Activated CD4-positive, CD25-positive, alpha-beta regulatory T cell treated with anti-CD3 and anti-CD28 coated beads, Interleukin-2, amount 50 U/mL, for 16 hours (primary cell): ENCODE results near the gene CCNY.
"Not testable (repeated sequence)": the region's sequence is repeated elsewhere in the genome, so short reads cannot be mapped to it uniquely, and the experiment has no call there.

ENCODE experiments used
- DNase-seq: peaks from one replicate; pipeline ENCODE4 v3.0.0-alpha.2; 2020; ENCODE audit warnings: low read depth, low spot score

CCNY gene

DNA sequence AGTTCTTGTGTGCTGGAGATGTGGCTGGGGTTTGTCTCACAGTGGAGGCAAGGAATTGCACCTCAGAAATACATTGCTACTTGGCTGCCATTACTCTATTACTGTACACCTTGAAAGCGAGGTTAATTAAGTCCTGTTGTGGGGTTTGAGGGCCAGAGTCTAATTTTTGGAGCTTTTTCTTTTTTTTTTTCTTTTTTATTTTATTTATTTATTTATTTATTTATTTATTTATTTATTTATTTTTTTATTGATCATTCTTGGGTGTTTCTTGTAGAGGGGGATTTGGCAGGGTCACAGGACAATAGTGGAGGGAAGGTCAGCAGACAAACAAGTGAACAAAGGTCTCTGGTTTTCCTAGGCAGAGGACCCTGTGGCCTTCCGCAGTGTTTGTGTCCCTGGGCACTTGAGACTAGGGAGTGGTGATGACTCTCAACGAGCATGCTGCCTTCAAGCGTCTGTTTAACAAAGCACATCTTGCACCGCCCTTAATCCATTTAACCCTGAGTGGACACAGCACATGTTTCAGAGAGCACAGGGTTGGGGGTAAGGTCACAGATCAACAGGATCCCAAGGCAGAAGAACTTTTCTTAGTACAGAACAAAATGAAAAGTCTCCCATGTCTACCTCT lies 69.8 kb downstream of the CCNY start:
- not testable (repeated sequence) for DNase-seq

DNA sequence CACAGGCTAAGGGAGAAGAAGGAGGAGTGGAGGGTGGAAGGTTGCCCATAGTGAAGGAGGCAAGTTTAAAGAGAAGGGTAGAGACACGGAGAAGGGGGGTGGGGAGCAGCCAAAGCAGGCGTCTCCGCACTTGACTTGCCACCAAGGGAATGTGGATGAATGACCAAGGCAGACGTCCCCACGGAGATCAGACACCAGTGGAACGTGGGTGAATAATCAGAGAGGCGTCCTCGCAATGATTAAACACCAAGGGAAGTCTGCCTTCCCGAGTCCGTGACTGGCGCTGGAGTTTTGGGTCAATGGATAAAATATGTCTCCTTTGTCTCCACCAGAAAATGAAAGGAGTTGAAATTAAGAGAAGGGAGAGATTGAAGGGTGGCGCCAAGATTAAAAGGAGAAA lies 71.4 kb downstream of the CCNY start:
- not testable (repeated sequence) for DNase-seq

DNA sequence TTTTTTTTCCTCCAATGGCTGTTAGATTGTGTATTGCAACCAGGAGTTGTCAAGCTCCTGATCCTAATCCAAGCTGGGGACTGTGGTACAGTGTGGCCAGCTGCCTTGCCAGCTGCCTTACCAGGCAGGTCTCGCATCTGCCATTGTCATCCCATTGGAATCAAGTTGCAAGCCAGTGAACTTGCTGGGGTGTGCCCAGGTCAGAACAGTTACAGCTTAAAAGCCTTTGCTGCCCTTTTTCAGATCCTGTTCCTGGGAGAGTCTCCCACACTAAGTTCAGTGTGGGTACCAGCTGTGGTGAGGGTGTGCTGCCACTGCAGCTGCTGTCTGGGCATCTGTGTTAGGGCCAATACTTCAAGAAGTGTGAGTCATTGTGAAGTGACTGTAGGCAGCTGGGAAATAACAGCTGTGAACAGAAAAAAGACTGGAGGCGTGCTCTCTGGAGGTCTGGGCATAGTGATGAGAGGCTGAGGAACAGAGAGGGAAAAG lies 72.8 kb downstream of the CCNY start:
- no peak for DNase-seq

DNA sequence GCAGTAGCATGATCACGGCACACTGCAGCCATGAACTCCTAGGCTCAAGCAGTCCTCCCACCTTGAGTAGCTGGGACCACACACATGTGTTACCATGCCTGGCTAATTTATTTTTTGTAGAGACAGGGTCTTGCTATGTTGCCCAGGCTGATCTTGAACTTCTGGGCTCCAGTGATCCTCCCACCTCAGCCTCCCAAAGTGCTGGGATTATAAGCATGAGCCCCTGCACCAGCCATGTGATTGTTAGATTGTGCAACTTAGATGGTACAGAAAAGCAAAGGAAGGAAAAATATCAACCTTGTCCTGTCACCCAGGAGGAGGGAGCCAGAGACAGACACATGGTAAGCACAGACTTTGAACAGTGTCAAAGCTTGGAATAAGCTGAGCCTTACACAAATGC lies 73.5 kb downstream of the CCNY start:
- DNase-seq, result no peak

DNA sequence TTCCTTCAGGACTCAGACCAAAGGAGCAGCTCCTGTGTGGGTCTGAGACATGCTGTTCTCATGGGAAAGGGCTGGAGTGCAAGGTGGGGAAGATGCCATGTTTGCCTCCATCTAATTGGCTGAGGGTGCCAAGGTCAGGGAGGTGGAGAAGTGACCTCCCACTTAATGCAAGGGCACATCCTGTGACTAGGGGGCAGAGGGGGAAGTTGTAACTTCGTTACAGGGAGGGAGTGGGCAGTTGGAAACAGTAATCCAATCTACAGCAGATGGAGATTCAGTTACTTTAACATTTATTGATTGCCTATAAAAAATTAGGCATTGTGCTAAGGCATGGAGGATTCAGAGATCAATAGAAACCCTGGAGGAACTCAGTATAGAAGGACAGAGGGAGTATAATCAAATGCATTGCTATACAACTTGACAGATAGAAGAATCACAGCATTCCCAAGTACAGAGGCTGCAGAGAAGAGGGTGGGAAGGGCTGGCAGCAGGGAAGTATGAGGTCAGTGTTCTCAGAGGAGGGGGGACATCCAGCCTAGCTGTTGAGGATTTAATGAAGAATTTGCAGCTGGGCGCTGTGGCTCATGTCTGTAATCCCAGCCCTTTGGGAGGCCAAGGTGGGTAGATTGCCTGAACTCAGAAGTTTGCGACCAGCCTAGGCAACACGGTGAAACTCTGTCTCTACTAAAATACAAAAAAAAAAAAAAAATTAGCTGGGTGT lies 75.9 kb downstream of the CCNY start:
- no peak for DNase-seq

DNA sequence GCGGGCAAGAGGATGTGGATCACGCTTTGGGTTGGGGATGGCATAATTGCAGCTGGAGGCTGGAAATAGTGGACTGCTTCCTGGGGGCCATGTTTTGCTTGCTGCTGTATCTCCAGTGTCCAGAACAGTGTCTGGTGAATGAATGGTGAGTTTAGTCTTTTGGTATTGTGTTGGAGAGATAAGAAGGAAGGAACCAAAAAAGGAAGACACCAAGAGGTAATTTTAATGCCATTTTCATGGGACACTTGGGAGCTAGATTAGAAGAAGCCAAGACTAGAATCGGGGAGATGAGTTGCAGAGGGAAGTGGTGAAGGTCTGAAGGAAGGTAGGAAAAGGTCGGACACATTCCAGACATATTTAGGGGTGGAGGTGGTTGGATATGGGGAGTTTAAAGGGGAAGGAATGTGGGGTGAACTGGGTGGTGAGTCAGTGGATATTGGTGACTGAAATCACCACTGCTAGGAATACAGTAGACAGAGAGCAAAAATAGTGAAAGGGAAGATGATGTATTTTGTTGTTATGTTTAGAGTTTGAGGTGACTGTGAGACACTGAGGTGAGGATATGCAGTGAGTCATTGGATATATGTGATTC lies 76.7 kb downstream of the CCNY start:
- no peak for DNase-seq

- no peak for DNase-seq
Measured at GRCh38 chr10:35413985-35414861, 77.9 kb downstream of the CCNY start.

DNA sequence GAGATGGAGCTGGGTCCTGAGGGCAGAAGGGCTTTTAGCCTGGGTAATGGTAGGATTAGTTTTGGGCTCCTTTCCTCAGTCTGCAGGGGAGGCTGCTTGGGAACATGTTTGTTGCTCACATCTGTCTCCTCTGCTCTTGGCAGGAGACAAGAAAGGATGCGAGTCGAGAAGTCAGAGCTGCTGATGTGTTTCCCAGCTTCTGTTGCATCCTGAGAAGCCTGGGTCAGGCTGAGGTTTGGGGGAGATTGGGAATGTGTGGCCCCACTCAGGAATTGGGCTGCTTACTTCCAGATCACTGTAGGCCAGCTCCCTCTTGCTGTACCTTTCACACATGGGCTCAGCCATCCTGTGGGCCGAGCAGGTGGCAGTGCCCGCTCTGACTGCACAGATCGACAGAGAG lies 79.2 kb downstream of the CCNY start:
- no peak for DNase-seq

DNA sequence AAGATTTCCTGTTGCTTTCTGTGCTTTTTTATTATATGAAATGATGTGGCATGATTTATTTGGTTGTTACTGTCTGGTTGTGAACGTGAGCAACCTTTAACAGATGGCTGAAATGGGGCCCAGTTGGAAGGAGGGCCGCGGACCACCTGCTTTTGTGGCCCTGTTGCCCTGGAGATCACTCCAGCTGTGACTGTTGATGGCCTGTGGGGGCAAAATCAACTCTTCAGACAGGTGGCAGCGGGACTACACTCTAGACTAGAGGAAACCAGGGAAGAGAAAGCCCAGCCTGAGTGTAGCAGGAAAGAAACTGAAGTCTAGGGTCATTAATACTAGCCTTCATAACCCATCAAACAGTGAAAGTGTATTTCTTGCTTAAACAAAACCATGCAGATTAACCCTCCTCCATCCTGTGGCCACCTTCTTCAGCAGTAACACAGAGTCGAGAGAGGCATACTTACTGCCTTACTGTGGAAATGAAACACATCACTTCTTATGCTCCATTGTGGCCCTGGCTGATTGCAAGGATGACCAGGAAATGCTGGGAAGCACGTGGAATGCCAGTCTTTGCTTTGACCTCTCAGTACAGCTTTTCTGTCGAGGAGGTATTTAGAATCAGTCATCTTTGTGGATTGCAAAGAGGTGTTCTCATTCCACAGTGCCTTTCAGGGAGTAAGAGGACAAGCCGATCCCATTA lies 80.5 kb downstream of the CCNY start:
- DNase-seq, result no peak

DNA sequence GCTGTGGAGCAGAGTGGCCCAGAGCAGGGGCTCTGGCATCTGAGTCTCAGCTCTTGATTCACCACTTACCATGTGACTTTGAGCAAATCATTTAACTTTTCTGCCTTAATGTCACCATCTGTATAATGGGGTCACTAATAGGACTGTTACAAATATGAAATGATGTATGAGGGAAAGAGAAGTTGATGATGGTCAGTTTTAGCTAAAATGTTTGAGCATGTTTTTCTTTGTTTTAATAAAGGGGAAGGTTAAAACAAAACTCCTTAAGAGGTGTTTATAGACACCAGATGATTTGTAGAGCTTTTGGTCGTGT lies 81.0 kb downstream of the CCNY start:
- no peak for DNase-seq

GRCh38 chr10:35417795-35418194 lies 81.5 kb downstream of the CCNY start:
- DNase-seq, result no peak

- not testable (repeated sequence) for DNase-seq
Measured at GRCh38 chr10:35418580-35418979, 82.3 kb downstream of the CCNY start.

- DNase-seq, result no peak
Measured at GRCh38 chr10:35420044-35420443, 83.7 kb downstream of the CCNY start.

DNA sequence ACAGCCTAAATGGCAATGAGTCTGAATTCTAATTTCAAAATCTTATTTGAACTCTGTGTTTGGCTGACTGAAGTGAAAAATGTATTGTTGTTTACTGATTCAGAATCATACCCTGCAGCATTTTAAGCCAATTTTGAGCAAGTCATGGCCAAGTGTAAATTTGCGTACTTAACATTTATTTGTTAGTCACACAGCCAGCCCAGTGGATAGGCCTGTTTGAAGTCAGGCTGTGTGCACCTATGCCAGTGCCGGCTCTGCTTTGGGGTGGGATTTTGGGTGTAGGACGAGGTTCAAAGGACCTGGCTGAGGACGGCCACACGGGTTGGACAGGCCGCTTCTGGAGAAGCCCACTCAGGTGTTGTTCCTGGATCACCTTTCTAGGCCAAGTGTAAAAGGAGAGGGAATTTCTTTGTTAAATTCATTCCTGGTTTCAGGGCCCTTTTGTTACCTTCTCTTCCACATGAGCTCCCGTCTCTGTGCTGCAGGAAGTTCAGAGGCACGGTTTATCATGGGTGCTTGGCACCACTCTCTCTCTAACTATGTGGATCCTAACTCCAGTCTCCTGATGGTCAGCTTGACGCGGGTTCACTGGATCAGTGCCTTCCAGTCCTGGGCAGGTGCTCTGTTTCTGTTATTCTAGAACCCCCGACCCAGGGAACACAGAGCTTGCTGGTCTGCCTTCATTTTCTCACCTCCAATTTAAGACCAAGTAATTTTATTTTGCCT lies 84.7 kb downstream of the CCNY start:
- no peak for DNase-seq

DNA sequence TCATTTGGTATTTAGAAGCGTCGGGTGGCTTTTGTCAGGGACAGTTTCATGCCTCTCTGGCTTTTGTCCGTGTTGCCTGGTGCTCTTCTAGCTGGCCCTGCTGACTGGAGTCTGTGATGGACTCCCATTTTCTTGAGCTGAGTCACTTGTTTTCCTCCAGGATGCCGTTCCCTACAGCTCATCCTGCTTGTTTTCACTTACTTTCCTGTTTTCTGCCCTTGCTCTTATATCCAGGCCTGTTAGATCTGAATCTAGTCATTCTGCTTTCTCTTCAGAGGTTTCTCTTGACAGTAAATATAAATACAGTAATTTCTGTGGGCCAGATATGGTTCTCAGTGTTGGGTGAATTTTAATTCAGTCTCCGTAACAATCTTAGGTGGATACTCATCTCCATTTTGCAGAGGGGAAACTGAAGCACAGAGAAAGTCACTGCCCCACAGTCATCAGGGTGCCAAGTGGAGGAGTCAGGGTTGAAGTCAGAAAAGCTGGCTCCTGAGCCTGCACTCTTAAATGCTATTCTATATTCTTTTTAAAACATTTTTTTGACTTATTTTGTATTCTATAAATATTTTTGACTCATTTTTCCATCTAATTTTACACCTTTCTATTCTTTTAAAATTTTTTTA lies 85.4 kb downstream of the CCNY start:
- no peak for DNase-seq

- no peak for DNase-seq
Measured at GRCh38 chr10:35422228-35422627, 85.9 kb downstream of the CCNY start.

GRCh38 chr10:35423505-35424306 lies 87.4 kb downstream of the CCNY start:
- no peak for DNase-seq

DNA sequence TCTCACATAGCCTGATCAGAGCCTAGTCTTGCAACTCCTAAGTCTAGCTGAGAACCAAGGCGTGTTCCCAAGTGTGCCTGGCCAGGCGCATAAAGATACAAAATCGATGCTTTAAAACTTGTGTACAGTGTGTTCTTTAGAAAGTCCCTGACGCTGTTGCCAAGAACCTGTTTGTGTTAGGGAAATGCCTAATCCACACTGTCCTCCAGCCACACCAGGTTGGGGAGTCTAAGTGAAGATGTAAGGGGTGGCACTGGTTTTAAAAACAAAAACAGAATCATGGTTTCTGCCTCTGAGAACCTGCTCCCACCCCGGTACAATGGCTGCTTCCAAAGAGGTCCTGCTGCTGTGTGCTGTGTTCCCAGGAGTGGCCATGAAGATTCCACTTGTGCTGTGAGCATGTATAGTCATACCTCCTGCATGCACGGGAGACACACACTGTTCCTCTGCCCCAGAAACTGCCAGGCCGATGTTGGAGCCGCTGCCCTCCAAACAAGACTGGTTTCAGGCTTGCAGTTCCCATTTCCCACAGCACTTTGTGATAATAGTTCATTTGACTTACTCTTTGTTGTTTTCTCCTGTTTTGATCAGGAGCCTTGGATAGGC lies 88.5 kb downstream of the CCNY start:
- DNase-seq, result no peak

DNA sequence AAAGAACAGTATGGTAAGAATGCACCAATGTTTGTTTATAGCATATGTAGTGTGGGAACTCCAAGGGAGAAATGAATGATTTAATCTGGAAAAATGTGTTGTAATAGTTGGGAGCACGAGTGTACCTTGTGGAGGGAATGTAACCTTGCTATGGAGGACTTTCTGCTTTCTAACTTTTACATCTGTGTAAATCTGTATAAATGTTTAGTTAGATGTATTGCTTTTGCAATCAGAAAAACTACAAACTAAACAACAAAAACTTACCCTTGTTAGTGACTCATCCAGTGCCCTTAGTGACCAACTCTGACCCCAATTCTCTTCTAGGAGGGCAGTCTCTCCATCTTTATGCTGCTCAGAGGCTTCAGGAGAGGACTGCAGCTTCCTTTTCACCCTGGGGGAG lies 89.3 kb downstream of the CCNY start:
- no peak for DNase-seq
